HG03432 (cell line): ENCODE data around the gene A3GALT2.
"Not testable (repeated sequence)": the region's sequence is repeated elsewhere in the genome, so short reads cannot be mapped to it uniquely, and the experiment has no call there.

Experiments
- ATAC-seq: cut with Tn5 transposase; IDR thresholded peaks from one replicate; pipeline ENCODE4 v1.9.1; 2021; ENCODE audit warnings: mild to moderate bottlenecking, moderate library complexity; ENCODE audit not compliant: unreplicated experiment

Gene A3GALT2

GRCh38 chr1:33295450-33296081 is 25.3 kb downstream of the A3GALT2 start:
- ATAC-seq = no peak

GRCh38 chr1:33295023-33295422 is 25.9 kb downstream of the A3GALT2 start:
- ATAC-seq = no peak

GRCh38 chr1:33294071-33295010 is 26.6 kb downstream of the A3GALT2 start:
- no peak for ATAC-seq

GRCh38 chr1:33292726-33293340 is 28.1 kb downstream of the A3GALT2 start:
- ATAC-seq = no peak

- ATAC-seq = not testable (repeated sequence)
Observed at GRCh38 chr1:33290615-33291014, 30.3 kb downstream of the A3GALT2 start.

- ATAC-seq = no peak
Observed at GRCh38 chr1:33289858-33290154, 31.1 kb downstream of the A3GALT2 start.

- no peak for ATAC-seq
Observed at GRCh38 chr1:33288976-33289857, 31.7 kb downstream of the A3GALT2 start.

GRCh38 chr1:33287317-33287716 is 33.6 kb downstream of the A3GALT2 start:
- ATAC-seq = no peak

GRCh38 chr1:33286451-33287185 is 34.3 kb downstream of the A3GALT2 start:
- ATAC-seq = no peak

GRCh38 chr1:33284049-33284448 is 36.8 kb downstream of the A3GALT2 start:
- ATAC-seq = no peak

GRCh38 chr1:33282791-33283190 is 38.1 kb downstream of the A3GALT2 start:
- ATAC-seq = no peak

GRCh38 chr1:33281554-33282303 is 39.2 kb downstream of the A3GALT2 start:
- no peak for ATAC-seq

- ATAC-seq = no peak
Observed at GRCh38 chr1:33280091-33280661, 40.7 kb downstream of the A3GALT2 start.

GRCh38 chr1:33277488-33278084 is 43.3 kb downstream of the A3GALT2 start:
- no peak for ATAC-seq

GRCh38 chr1:33276573-33277298 is 44.2 kb downstream of the A3GALT2 start:
- ATAC-seq = no peak

- no peak for ATAC-seq
Observed at GRCh38 chr1:33275706-33276572, 45.0 kb downstream of the A3GALT2 start.

GRCh38 chr1:33275195-33275594 is 45.7 kb downstream of the A3GALT2 start:
- no peak for ATAC-seq
